CD4-positive, alpha-beta T cell treated with Interleukin-15 for 1 hour (primary cell): ENCODE results near the gene BBS4.
A peak's percentile ranks its signal among the peaks of the same experiment; 100 is the strongest.

Experiments used
- DNase-seq: peaks from one replicate; pipeline ENCODE4 v3.0.0-alpha.2; 2020

The BBS4 gene

DNA sequence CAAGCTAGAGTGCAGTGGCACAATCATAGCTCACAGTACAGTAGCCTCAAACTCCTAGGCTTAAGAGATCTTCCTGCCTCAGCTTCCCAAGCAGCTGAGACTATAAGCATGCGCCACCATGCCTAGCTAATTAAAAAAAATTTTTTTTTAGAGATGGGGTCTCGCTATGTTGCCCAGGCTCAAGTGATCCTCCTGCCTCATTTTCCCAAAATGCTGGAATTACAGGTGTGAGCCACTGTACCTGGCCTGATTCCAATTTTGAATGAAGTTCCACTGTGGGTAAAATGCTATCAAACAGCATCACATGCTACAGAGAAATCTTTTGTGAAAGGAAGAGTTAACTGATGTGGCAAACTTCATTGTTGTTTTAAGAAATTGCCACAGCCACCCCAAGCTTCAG is 80.0 kb downstream of the BBS4 start:
- no peak for DNase-seq

GRCh38 chr15:72766780-72767179 is 80.8 kb downstream of the BBS4 start:
- DNase-seq = no peak

- no peak for DNase-seq
These were observed 84.8 kb downstream of the BBS4 start for GRCh38 chr15:72770673-72771328.

GRCh38 chr15:72771329-72771725 is 85.3 kb downstream of the BBS4 start:
- DNase-seq = no peak

DNA sequence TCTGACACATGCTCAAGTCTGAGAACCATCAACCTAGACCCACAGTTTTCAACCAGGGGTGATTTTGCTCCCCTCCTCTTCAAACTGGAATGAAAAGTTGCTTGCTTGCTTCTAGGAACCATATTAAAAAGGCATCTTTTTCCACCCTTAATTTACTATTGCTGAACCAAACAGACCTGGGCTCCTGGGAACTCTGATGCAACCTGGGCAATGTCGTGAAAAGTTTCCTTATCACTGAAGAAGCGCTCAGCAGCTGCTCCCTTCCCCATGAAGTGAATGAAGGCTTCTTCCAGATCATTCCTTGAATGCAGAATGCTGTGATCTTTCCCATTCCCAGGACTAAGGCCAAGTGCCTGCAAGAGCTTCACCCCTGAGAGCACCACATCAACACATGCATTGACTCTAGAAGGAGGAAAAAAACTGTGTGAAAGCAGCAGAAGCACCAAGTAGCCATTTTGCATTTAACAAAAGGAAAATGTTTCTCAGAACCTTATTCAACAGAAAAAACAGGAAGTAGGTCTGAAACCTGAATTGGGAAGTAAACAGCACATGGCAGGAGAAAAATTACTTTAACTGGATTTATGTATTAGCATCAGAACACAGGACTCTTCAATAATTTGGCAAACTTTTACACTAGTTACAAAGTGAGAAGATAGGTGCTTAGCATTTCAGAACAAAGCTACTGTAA is 88.8 kb downstream of the BBS4 start:
- DNase-seq = no peak

DNA sequence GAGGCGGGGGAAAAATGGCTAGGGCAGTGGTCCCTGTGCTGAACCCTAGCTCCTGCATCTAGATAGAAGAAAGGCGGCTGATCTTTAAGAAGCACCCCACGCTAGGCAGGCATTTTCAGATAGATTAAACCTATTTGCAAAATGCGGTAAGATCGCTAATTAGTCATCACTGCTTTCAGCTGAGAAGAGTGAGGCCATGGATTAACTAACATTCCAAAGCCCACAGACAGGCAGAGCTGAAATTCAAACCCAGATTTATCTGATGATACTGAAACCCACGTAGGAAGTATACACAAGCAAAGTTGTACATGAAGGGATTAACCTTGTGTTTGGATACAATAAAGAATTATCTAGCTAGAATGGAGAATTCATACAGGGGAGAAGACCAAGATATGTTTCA is 92.8 kb downstream of the BBS4 start:
- no peak for DNase-seq

GRCh38 chr15:72781631-72782030 is 95.6 kb downstream of the BBS4 start:
- no peak for DNase-seq

DNA sequence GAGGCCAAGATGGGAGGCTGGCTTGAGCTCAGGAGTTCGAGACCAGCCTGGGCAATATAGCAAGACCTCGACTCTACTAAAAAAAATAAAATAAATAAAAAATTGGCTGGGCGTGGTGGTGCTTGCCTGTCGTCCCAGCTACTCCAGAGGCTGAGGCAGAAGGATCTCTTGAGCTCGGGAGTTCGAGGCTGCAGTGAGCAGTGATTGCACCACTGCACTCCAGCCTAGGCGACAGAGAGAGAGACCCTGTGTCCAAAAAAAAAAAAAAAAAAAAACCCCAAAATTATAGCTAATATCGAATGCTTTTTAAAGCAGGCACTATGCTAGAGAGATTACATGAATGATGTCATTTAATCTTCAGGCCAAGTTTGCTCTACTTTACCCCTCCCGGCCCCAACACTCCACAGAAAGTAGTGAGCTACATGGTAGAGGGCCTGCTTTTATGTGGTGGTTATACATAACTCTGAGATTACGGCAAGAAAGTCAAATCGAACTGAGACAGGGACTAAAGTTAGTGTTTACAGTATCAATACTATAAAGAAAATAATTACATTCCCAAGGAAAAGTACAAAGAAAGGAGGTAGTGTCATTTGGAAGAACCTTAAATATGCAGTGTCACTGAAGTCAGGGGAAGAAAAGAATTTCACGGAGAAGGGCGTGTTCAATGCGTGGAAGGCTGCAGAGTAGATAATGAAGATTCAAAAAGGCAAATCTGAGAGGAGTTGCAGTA is 96.4 kb downstream of the BBS4 start:
- DNase-seq = no peak

GRCh38 chr15:72783004-72783639 is 97.1 kb downstream of the BBS4 start:
- peak; percentile 72 for DNase-seq

GRCh38 chr15:72783640-72784455 is 97.8 kb downstream of the BBS4 start, which contains the start of gene ADPGK:
TSS of gene ADPGK (minus strand) at chr15:72783758. CDS start at chr15:72783691, 67 bp downstream.
- DNase-seq = peak; percentile 93

GRCh38 chr15:72784456-72784876 is 98.5 kb downstream of the BBS4 start:
- DNase-seq = no peak

DNA sequence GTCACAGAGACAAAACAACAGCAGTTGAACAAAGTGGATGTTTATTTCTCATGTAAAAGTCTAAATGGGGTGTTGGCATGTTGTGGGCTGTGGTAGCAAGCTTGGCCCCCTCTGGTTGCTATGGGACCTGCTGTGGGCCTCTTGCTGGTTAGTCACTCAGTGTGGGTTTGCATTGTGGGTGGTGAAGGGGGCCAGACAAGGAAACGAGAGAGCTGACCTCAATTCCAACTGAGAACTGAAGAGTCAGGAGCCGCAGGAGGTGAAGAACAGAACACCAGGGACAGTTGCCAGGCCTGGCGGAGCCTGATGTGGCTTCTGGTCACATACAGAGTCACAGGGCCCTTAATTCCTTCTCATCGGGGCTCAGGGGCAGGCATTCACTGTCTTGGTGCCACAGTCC is 99.4 kb downstream of the BBS4 start:
- peak; percentile 73 for DNase-seq

DNA sequence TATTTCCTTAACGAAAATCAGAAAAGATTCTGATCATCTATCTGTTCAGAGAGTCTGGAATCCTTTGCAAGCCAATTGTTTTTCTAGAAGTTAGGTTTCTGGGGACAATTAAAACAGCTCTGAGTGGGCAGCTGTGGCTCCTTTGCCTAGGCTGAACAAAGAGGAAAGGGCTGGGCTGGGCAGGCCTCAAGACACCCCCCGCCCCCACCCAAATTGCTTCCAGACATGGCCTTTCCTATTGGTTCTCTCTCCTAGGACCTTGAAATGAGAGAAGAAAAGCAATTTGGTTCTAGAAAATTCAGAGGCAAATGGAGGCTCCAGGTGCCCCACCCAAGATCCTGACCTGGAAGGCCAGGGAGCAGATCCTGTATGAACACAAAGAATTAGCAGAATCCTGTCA is 99.8 kb downstream of the BBS4 start:
- no peak for DNase-seq

- no peak for DNase-seq
These were observed 100.2 kb downstream of the BBS4 start for GRCh38 chr15:72786242-72786641.

DNA sequence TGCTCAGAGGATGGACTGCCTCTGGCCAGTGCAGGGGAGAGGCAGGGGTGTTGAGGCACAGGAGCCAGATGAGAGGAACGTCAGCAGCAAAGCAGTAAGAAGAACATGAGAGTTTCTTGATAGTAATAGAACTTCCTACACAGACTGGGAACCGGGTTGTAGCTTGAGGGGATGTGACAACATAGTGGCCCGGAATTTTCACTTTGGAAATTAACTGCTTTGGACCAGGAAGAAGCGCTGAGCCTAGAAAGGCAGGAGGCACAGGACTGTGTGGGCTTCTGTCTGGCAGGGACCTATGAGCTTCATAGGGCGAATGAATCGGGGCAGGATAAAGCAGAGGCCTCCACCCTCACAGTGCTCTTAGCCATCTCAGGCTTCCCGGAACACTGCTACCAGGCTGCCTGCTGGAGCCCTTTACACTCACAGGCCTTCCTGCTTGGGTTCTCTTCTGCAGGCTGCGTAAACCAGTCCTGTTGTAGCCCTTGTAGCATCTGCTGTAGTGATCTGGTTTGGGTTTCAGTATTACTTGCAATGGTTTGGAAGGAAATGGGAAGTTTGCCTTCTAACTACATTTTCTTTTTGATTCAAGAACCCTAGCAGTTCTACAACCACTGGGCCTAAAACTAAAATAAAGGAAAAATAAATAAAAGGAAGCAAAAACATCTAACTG is 100.8 kb downstream of the BBS4 start:
- DNase-seq = no peak

- no peak for DNase-seq
These were observed 101.5 kb downstream of the BBS4 start for GRCh38 chr15:72787526-72787925.
